GM23338 (cell line): Measurements from ENCODE around the gene TNFAIP3. TPM values are rescaled to one million over a fixed set of nuclear protein-coding genes. Genes with fewer than 3 reads are reported as not detected.

ENCODE experiments used
- ATAC-seq: fragments of 200-7000 bp; cut with Tn5 transposase; 3 replicates; pipeline ENCODE4 v1.9.1; 2020
- DNase-seq: peaks from one replicate; pipeline ENCODE4 v3.0.0-alpha.2; 2015; ENCODE audit warnings: low spot score
- H2AFZ ChIP-seq: fragments of 200-600 bp; sonication (generic); 2 replicates; pipeline ENCODE4 v1.8.0; 2016; ENCODE audit warnings: antibody characterized with exemption, mild to moderate bottlenecking, moderate library complexity
- H3F3A ChIP-seq: fragments of 200-600 bp; sonication (generic); replicated peaks from 2 replicates; pipeline ENCODE4 v1.8.0; 2017; ENCODE audit warnings: antibody characterized with exemption, mixed run types, low read depth
- H3K27ac ChIP-seq: fragments of 200-600 bp; sonication (generic); 2 replicates; pipeline ENCODE4 v1.6.1; 2016; ENCODE audit warnings: low read depth
- H3K27me3 ChIP-seq: fragments of 200-600 bp; sonication (generic); 2 replicates; pipeline ENCODE4 v1.8.0; 2016; ENCODE audit warnings: mild to moderate bottlenecking, mixed run types, moderate library complexity; ENCODE audit not compliant: insufficient read depth
- H3K36me3 ChIP-seq: fragments of 200-600 bp; sonication (generic); 2 replicates; pipeline ENCODE4 v1.8.0; 2016; ENCODE audit warnings: mild to moderate bottlenecking; ENCODE audit not compliant: insufficient read depth
- H3K4me1 ChIP-seq: fragments of 200-600 bp; sonication (generic); 2 replicates; pipeline ENCODE4 v1.8.0; 2016; ENCODE audit warnings: mild to moderate bottlenecking, moderate library complexity; ENCODE audit not compliant: insufficient read depth
- H3K4me2 ChIP-seq: fragments of 200-600 bp; sonication (generic); 2 replicates; pipeline ENCODE4 v1.7.1; 2017; ENCODE audit warnings: mixed run types
- H3K4me3 ChIP-seq: fragments of 200-600 bp; sonication (generic); 2 replicates; pipeline ENCODE4 v1.6.1; 2016; ENCODE audit warnings: mixed run types
- H3K79me2 ChIP-seq: fragments of 200-600 bp; sonication (generic); replicated peaks from 2 replicates; pipeline ENCODE4 v1.8.0; 2017; ENCODE audit warnings: mild to moderate bottlenecking; ENCODE audit not compliant: insufficient read depth
- H3K9me2 ChIP-seq: fragments of 200-600 bp; sonication (generic); 2 replicates; pipeline ENCODE4 v1.8.0; 2017; ENCODE audit not compliant: insufficient read depth
- H4K20me1 ChIP-seq: fragments of 200-600 bp; sonication (generic); replicated peaks from 2 replicates; pipeline ENCODE4 v1.8.0; 2017; ENCODE audit warnings: mild to moderate bottlenecking; ENCODE audit not compliant: insufficient read depth
- H3K27ac Mint-ChIP-seq: 2 replicates; pipeline ENCODE4 v1.8.0; 2020; ENCODE audit warnings: inconsistent platforms, mild to moderate bottlenecking, moderate library complexity, mixed read lengths
- H3K27me3 Mint-ChIP-seq: 3 replicates; pipeline ENCODE4 v1.8.0; 2022; ENCODE audit warnings: low read depth, mild to moderate bottlenecking, moderate library complexity, mixed read lengths, inconsistent platforms; ENCODE audit not compliant: insufficient read depth, poor library complexity
- H3K36me3 Mint-ChIP-seq: 3 replicates; pipeline ENCODE4 v1.8.0; 2021; ENCODE audit warnings: low read depth, mild to moderate bottlenecking, inconsistent platforms, moderate library complexity, mixed read lengths
- H3K4me1 Mint-ChIP-seq: 3 replicates; pipeline ENCODE4 v1.8.0; 2020; ENCODE audit warnings: mild to moderate bottlenecking, inconsistent platforms, mixed read lengths
- H3K4me3 Mint-ChIP-seq: 3 replicates; pipeline ENCODE4 v1.8.0; 2021; ENCODE audit warnings: moderate library complexity, mild to moderate bottlenecking, inconsistent platforms, mixed read lengths
- H3K9me3 Mint-ChIP-seq: 3 replicates; pipeline ENCODE4 v1.8.0; 2020; ENCODE audit warnings: moderate library complexity, mild to moderate bottlenecking, inconsistent platforms, mixed read lengths
- EZH2phosphoT487 ChIP-seq: fragments of 200-600 bp; sonication (generic); IDR thresholded peaks from one replicate; pipeline ENCODE4 v1.8.1; 2018; ENCODE audit warnings: antibody characterized with exemption; ENCODE audit not compliant: unreplicated experiment
- JUNB ChIP-seq: IDR thresholded peaks from one replicate; pipeline ENCODE4 v1.6.1; 2016; ENCODE audit warnings: antibody characterized with exemption; ENCODE audit not compliant: unreplicated experiment
- NANOG ChIP-seq: IDR thresholded peaks from 2 replicates; pipeline ENCODE4 v1.6.1; 2016; ENCODE audit warnings: antibody characterized with exemption, borderline replicate concordance
- POLR2AphosphoS5 ChIP-seq: IDR thresholded peaks from 2 replicates; pipeline ENCODE4 v1.6.1; 2016; ENCODE audit warnings: antibody characterized with exemption, low read depth
- STAT1 ChIP-seq: IDR thresholded peaks from one replicate; pipeline ENCODE4 v1.6.1; 2016; ENCODE audit warnings: antibody characterized with exemption; ENCODE audit not compliant: unreplicated experiment
- ZNF114 ChIP-seq: fragments of 250-450 bp; sonication (Bioruptor Pico); IDR thresholded peaks from 2 replicates; pipeline ENCODE4 v1.5.0; 2020; ENCODE audit warnings: mild to moderate bottlenecking, moderate library complexity
- ZNF331 ChIP-seq: fragments of 250-450 bp; sonication (Bioruptor Pico); IDR thresholded peaks from 2 replicates; pipeline ENCODE4 v1.5.0; 2020; ENCODE audit warnings: low read depth, mild to moderate bottlenecking, moderate library complexity
- polyA plus RNA-seq: library from polyadenylated mRNA; unstranded; fragments of >200 nt; fragmentation: Nextera tagmentation; extraction: Ambion mirVana; gene quantifications from 2 replicates; pipeline ENCODE4 v1.2.1, GENCODE V29; 2016
- total RNA-seq: library from RNA; depleted of rRNA; stranded (reverse); fragments of >200 nt; shearing (Covaris generic); gene quantifications from 2 replicates; pipeline ENCODE4 v1.2.3, GENCODE V29; 2014
- TF ChIP-seq, protein P1 (sequence below): IDR thresholded peaks from one replicate; pipeline ENCODE4 v1.6.1; 2018; ENCODE audit warnings: antibody characterized with exemption; ENCODE audit not compliant: unreplicated experiment
- TF ChIP-seq, protein P2 (sequence below): fragments of 250-450 bp; sonication (Bioruptor Pico); IDR thresholded peaks from 2 replicates; pipeline ENCODE4 v1.5.0; 2020; ENCODE audit warnings: mild to moderate bottlenecking, moderate library complexity

Gene TNFAIP3
- total and polyA plus RNA-seq, 2 experiments from 2014 or later, result 2.1 to 2.3 TPM

DNA sequence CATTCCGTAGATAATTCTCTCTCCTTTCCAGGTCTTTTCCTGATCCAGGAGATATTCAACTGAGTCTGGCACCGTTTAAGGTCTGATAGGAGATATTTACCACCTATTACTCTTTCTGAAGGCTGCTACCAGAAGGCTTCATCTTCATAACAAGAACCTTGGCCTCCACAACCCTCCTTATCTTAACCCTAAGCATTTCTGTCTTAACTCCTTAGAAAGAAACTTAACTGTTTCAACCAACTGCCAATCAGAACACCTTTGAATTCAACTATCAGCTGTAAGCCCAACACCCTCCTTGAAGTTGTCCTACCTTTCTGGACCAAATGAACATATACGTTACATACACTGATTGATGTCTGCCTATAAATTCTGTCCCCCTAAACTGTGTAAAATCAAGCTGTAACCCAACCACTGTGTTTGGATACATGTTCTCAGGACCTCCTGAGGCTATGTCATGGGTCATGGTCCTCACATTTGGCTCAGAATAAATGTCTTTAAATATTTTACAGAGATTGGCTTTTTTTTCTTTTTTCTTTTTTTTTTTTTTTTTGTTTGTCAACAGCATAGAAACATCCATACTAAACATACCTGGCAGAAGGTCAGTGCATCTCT is 6.6 kb upstream of the TNFAIP3 start (continued):
- TF ChIP-seq, protein P1, sequence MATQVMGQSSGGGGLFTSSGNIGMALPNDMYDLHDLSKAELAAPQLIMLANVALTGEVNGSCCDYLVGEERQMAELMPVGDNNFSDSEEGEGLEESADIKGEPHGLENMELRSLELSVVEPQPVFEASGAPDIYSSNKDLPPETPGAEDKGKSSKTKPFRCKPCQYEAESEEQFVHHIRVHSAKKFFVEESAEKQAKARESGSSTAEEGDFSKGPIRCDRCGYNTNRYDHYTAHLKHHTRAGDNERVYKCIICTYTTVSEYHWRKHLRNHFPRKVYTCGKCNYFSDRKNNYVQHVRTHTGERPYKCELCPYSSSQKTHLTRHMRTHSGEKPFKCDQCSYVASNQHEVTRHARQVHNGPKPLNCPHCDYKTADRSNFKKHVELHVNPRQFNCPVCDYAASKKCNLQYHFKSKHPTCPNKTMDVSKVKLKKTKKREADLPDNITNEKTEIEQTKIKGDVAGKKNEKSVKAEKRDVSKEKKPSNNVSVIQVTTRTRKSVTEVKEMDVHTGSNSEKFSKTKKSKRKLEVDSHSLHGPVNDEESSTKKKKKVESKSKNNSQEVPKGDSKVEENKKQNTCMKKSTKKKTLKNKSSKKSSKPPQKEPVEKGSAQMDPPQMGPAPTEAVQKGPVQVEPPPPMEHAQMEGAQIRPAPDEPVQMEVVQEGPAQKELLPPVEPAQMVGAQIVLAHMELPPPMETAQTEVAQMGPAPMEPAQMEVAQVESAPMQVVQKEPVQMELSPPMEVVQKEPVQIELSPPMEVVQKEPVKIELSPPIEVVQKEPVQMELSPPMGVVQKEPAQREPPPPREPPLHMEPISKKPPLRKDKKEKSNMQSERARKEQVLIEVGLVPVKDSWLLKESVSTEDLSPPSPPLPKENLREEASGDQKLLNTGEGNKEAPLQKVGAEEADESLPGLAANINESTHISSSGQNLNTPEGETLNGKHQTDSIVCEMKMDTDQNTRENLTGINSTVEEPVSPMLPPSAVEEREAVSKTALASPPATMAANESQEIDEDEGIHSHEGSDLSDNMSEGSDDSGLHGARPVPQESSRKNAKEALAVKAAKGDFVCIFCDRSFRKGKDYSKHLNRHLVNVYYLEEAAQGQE, result no peak
- TF ChIP-seq NANOG (no peak), JUNB (no peak)

DNA sequence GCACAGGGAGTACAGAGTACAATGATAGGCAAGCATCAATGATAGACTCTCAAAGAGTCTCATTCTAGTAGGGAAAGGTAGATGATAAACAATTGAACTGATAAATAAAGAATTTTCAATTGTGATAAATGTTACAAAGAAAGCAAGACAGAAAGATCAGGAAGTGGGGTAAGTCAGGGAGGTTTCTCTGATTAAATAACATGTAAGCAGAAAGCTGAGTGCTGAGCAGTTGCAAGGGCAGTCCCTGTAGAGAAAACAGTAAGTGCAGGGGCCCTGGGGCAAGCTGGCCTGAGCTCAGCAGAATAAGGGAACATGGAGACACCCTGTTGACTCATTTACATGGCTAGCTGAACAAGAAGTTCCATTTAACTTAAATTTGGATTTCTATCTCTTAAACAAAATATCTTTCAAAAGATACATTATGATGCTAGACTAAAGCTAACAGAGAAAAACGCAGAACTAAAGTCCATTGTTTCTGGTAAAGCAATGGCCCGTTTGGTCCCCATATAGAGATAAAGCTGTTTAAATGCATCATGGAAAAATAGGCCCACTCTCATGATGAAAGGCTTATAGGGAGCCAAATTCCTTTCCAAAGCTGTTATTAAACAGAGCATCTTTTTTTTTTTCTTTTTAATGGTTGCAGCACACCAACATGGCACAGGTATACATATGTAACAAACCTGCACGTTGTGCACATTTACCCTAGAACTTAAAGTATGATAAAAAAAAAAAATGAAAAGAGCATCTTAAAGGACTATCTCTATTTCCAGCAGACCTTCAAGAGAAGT is 5.3 kb upstream of the TNFAIP3 start:
- DNase-seq (no peak), ATAC-seq (no peak)
- H3K9me2 ChIP-seq, result no peaks in the 10 kb centered on the region; the same call in 1 of the 2 replicates
- Mint-ChIP-seq H3K27ac (no peak overlapping the region), H3K4me1 (peaks cover 39% of the 10 kb centered on the region), H3K9me3 (no peaks in the 10 kb centered on the region), H3K4me3 (no peak overlapping the region), H3K36me3 (no peaks in the 10 kb centered on the region), H3K27me3 (peaks cover 13% of the 10 kb centered on the region)
- peaks cover 6% of the 10 kb centered on the region; the same call in 1 of the 2 replicates for H3K27me3 ChIP-seq
- H3K27ac ChIP-seq, result no peak overlapping the region
- no peaks in the 10 kb centered on the region for H3K79me2 ChIP-seq
- no peak overlapping the region for H3K4me2 ChIP-seq
- H3F3A ChIP-seq, result no peaks in the 10 kb centered on the region
- H2AFZ ChIP-seq, result peak overlapping the region; percentile 56; the same call in 1 of the 2 replicates
- peaks cover 53% of the 10 kb centered on the region for H3K4me1 ChIP-seq
- no peaks in the 10 kb centered on the region for H4K20me1 ChIP-seq
- H3K36me3 ChIP-seq, result no peaks in the 10 kb centered on the region
- H3K4me3 ChIP-seq, result no peak overlapping the region
- TF ChIP-seq NANOG (no peak), POLR2AphosphoS5 (no peak), ZNF331 (CRISPR knock-in tag) (no peak), STAT1 (no peak), EZH2phosphoT487 (no peak), JUNB (no peak), ZNF114 (no peak)
- TF ChIP-seq, protein P2, sequence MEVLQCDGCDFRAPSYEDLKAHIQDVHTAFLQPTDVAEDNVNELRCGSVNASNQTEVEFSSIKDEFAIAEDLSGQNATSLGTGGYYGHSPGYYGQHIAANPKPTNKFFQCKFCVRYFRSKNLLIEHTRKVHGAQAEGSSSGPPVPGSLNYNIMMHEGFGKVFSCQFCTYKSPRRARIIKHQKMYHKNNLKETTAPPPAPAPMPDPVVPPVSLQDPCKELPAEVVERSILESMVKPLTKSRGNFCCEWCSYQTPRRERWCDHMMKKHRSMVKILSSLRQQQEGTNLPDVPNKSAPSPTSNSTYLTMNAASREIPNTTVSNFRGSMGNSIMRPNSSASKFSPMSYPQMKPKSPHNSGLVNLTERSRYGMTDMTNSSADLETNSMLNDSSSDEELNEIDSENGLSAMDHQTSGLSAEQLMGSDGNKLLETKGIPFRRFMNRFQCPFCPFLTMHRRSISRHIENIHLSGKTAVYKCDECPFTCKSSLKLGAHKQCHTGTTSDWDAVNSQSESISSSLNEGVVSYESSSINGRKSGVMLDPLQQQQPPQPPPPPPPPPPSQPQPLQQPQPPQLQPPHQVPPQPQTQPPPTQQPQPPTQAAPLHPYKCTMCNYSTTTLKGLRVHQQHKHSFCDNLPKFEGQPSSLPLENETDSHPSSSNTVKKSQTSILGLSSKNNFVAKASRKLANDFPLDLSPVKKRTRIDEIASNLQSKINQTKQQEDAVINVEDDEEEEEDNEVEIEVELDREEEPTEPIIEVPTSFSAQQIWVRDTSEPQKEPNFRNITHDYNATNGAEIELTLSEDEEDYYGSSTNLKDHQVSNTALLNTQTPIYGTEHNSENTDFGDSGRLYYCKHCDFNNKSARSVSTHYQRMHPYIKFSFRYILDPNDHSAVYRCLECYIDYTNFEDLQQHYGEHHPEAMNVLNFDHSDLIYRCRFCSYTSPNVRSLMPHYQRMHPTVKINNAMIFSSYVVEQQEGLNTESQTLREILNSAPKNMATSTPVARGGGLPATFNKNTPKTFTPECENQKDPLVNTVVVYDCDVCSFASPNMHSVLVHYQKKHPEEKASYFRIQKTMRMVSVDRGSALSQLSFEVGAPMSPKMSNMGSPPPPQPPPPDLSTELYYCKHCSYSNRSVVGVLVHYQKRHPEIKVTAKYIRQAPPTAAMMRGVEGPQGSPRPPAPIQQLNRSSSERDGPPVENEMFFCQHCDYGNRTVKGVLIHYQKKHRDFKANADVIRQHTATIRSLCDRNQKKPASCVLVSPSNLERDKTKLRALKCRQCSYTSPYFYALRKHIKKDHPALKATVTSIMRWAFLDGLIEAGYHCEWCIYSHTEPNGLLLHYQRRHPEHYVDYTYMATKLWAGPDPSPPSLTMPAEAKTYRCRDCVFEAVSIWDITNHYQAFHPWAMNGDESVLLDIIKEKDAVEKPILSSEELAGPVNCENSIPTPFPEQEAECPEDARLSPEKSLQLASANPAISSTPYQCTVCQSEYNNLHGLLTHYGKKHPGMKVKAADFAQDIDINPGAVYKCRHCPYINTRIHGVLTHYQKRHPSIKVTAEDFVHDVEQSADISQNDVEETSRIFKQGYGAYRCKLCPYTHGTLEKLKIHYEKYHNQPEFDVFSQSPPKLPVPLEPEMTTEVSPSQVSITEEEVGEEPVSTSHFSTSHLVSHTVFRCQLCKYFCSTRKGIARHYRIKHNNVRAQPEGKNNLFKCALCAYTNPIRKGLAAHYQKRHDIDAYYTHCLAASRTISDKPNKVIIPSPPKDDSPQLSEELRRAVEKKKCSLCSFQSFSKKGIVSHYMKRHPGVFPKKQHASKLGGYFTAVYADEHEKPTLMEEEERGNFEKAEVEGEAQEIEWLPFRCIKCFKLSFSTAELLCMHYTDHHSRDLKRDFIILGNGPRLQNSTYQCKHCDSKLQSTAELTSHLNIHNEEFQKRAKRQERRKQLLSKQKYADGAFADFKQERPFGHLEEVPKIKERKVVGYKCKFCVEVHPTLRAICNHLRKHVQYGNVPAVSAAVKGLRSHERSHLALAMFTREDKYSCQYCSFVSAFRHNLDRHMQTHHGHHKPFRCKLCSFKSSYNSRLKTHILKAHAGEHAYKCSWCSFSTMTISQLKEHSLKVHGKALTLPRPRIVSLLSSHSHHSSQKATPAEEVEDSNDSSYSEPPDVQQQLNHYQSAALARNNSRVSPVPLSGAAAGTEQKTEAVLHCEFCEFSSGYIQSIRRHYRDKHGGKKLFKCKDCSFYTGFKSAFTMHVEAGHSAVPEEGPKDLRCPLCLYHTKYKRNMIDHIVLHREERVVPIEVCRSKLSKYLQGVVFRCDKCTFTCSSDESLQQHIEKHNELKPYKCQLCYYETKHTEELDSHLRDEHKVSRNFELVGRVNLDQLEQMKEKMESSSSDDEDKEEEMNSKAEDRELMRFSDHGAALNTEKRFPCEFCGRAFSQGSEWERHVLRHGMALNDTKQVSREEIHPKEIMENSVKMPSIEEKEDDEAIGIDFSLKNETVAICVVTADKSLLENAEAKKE (CRISPR knock-in tag), result no peak
- TF ChIP-seq, protein P1, result no peak
